Adrenal gland (tissue), 12 donors: ENCODE measurements around the gene SPAAR. TPM values are rescaled to one million over a fixed set of nuclear protein-coding genes. Genes with fewer than 3 reads are reported as not detected.
A peak's percentile ranks its signal among the peaks of the same experiment; 100 is the strongest.

Experiments used
- DNase-seq, 7 donors: peaks; one replicate each; pipeline ENCODE4 v3.0.0-alpha.2; 2019 to 2020
- H3K27ac ChIP-seq, 5 donors: fragments of 200-600 bp; sonication (generic) in 4 of 5; 1 replicate in 3 of 5; 2 replicates in 2 of 5; pipeline versions ENCODE4 v1.5.1 to v1.8.0; 2016 to 2020; ENCODE audit warnings: mild to moderate bottlenecking in 1 of 5
- H3K27me3 ChIP-seq: fragments of 200-600 bp; 2 replicates; pipeline ENCODE4 v1.8.0; 2021
- H3K36me3 ChIP-seq, 2 donors: fragments of 200-600 bp; replicated peaks in 1 of 2; 1 replicate in 1 of 2; 2 replicates in 1 of 2; pipeline versions ENCODE4 v1.5.1 to v1.8.0; 2018 to 2022
- H3K4me1 ChIP-seq, 2 donors: fragments of 200-600 bp; replicated peaks in 1 of 2; 1 replicate in 1 of 2; 2 replicates in 1 of 2; pipeline versions ENCODE4 v1.5.1 to v1.8.0; 2018 to 2021
- H3K4me3 ChIP-seq, 4 donors: fragments of 200-600 bp; sonication (generic) in 3 of 4; one replicate each; pipeline ENCODE4 v1.5.1; 2016 to 2018
- H3K9me3 ChIP-seq, 3 donors: fragments of 200-600 bp; sonication (generic) in 1 of 3; replicated peaks in 1 of 3; 1 replicate in 2 of 3; 2 replicates in 1 of 3; pipeline versions ENCODE4 v1.5.1 to v1.8.0; 2016 to 2021
- POLR2A ChIP-seq, 2 donors: fragments of 450-650 bp; IDR thresholded peaks; one replicate each; pipeline ENCODE4 v1.6.1; 2017; ENCODE audit warnings: antibody characterized with exemption in 2 of 2, mild to moderate bottlenecking in 2 of 2, moderate library complexity in 1 of 2
- WGBS, 4 donors: extraction: QIAGEN DNeasy Blood & Tissue Kit in 2 of 4; methylation state at CpG; one replicate each; pipeline versions ENCODE4 v1.1.5 to v1.1.7; 2013 to 2017; 5-methylcytosine and 5-hydroxymethylcytosine counted together
- intact Hi-C, 2 donors: fragments of 100-400 bp; cut with DNase I; formaldehyde crosslinking; loops; one replicate each; pipeline versions ENCODE4 v1.14.1 to v1.15.0; 2022 to 2023
- polyA plus RNA-seq, 3 donors: library from polyadenylated mRNA; stranded (reverse); fragments of 200-250 nt in 2 of 3; fragments of 350-450 nt in 1 of 3; fragmentation: Illumina TruSeq in 1 of 3; extraction: RNeasy Lipid Tissue Mini Kit (QIAGEN cat#74804) in 1 of 3; gene quantifications; one replicate each; pipeline ENCODE4 v1.2.3, GENCODE V29; 2013 to 2014
- total RNA-seq, 9 donors: library from RNA; depleted of rRNA in 4 of 9; stranded (reverse); fragments of >200 nt in 4 of 9; fragments of 120-200 nt in 1 of 9; fragmentation: NEBNext Ultra II Directional in 1 of 9; extraction: Animal tissue kit (Norgen Biotek cat#: 25700) in 1 of 9; gene quantifications; one replicate each; pipeline versions ENCODE4 v1.1.0 to v1.2.4, GENCODE V29; 2013 to 2023
- TF ChIP-seq, protein P1 (sequence below), 6 experiments: fragments of 450-650 bp in 4 of 6; fragments of 200-600 bp in 2 of 6; sonication (generic) in 1 of 6; IDR thresholded peaks; 1 replicate in 5 of 6; 2 replicates in 1 of 6; pipeline versions ENCODE4 v1.5.1 to v1.8.0; 2016 to 2021; ENCODE audit warnings: antibody characterized with exemption in 6 of 6, mild to moderate bottlenecking in 2 of 6, moderate library complexity in 1 of 6
- donor health status: healthy with polysubstance abuse.
- donor health status: Bipolar disorder and iron deficiency.
- donor health status: DM: yes; HTN: yes; CAD: no.
- donor health status: DM: no; HTN: no; CAD: no.
- donor health status: DM: no; HTN: no; CAD: no.
- donor health status: DM: yes; HTN: yes; CAD: no.

The SPAAR gene
- total and polyA plus RNA-seq, 12 donors: 0.54 to 3.6 (median 2.3) TPM

GRCh38 chr9:35948451-35948850, 39.2 kb downstream of the SPAAR start:
- intact Hi-C loops: loop anchor here in 1 of 2 donors (5.0 kb wide), 1 partner anchor 41 kb away; the partner anchor contains the start of genes HRCT1 and SPAAR
- Histone ChIP-seq H3K4me3 (no peak overlapping the region), H3K36me3 (no peaks in the 10 kb centered on the region), H3K27me3 (no peaks in the 10 kb centered on the region), H3K9me3 (no peaks in the 10 kb centered on the region), H3K27ac (peak overlapping the region in 1 of 5 donors; percentile 57), H3K4me1 (peaks cover 0 to 5% of the 10 kb centered on the region in 2 donors)
- TF ChIP-seq, protein P1, sequence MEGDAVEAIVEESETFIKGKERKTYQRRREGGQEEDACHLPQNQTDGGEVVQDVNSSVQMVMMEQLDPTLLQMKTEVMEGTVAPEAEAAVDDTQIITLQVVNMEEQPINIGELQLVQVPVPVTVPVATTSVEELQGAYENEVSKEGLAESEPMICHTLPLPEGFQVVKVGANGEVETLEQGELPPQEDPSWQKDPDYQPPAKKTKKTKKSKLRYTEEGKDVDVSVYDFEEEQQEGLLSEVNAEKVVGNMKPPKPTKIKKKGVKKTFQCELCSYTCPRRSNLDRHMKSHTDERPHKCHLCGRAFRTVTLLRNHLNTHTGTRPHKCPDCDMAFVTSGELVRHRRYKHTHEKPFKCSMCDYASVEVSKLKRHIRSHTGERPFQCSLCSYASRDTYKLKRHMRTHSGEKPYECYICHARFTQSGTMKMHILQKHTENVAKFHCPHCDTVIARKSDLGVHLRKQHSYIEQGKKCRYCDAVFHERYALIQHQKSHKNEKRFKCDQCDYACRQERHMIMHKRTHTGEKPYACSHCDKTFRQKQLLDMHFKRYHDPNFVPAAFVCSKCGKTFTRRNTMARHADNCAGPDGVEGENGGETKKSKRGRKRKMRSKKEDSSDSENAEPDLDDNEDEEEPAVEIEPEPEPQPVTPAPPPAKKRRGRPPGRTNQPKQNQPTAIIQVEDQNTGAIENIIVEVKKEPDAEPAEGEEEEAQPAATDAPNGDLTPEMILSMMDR (IDR thresholded peaks at IDR 0.05): no peak
- DNase-seq: no peak
- 63 to 85% (median 72%) methylated on average over 2 of the region's 2 CpGs for WGBS, 4 donors

GRCh38 chr9:35948901-35949318, 39.6 kb downstream of the SPAAR start:
- peak overlapping the region in 1 of 5 donors; percentile 57 for H3K27ac ChIP-seq
- WGBS, 4 donors: 49 to 62% (median 55%) methylated on average over 2 of the region's 2 CpGs

GRCh38 chr9:35951736-35952135, 42.4 kb downstream of the SPAAR start:
- peak overlapping the region in 1 of 5 donors; percentile 7 for H3K27ac ChIP-seq
- no peaks in the 10 kb centered on the region for H3K27me3 ChIP-seq
- no peak overlapping the region for H3K4me3 ChIP-seq
- H3K36me3 ChIP-seq: no peaks in the 10 kb centered on the region
- TF ChIP-seq POLR2A (IDR thresholded peaks at IDR 0.05): no peak
- TF ChIP-seq, protein P1 (IDR thresholded peaks at IDR 0.05): no peak
- 47 to 66% (median 54%) methylated on average over 6 of the region's 6 CpGs for WGBS, 4 donors
- intact Hi-C loops: no loop called here
- peak in 2 of 7 donors; percentile 14 to 25 for DNase-seq
- H3K4me1 ChIP-seq: no peaks in the 10 kb centered on the region
- no peaks in the 10 kb centered on the region for H3K9me3 ChIP-seq

More at GRCh38 chr9:35948901-35949318, 39.6 kb downstream of the SPAAR start:
- H3K27me3 ChIP-seq: no peaks in the 10 kb centered on the region
- peaks cover 0 to 5% of the 10 kb centered on the region in 2 donors for H3K4me1 ChIP-seq
- no peak overlapping the region for H3K4me3 ChIP-seq
- TF ChIP-seq, protein P1 (IDR thresholded peaks at IDR 0.05): no peak
- TF ChIP-seq POLR2A (IDR thresholded peaks at IDR 0.05): no peak
- intact Hi-C loops: loop anchor here in 1 of 2 donors (5.0 kb wide), 1 partner anchor 42 kb away; the partner anchor contains the start of genes HRCT1 and SPAAR
- H3K36me3 ChIP-seq: no peaks in the 10 kb centered on the region
- no peaks in the 10 kb centered on the region for H3K9me3 ChIP-seq
- DNase-seq: no peak

- WGBS, 4 donors: 59 to 67% (median 66%) methylated on average over 6 of the region's 6 CpGs
- no peak overlapping the region for H3K4me3 ChIP-seq
- intact Hi-C loops: no loop called here
- H3K27me3 ChIP-seq: no peaks in the 10 kb centered on the region
- DNase-seq: no peak
- no peaks in the 10 kb centered on the region for H3K9me3 ChIP-seq
- TF ChIP-seq, protein P1 (IDR thresholded peaks at IDR 0.05): no peak
- no peak for TF ChIP-seq POLR2A (IDR thresholded peaks at IDR 0.05)
- no peaks in the 10 kb centered on the region for H3K4me1 ChIP-seq
- H3K27ac ChIP-seq: peak overlapping the region in 1 of 5 donors; percentile 7
- H3K36me3 ChIP-seq: no peaks in the 10 kb centered on the region
Measured at GRCh38 chr9:35952526-35953191, 43.4 kb downstream of the SPAAR start.
